ENCODE measurements around the gene TP53TG5.

The TP53TG5 gene

GRCh38 chr20:45365444-45365970 is 12.6 kb downstream of the TP53TG5 start:
- no peak overlapping the region for H3K4me3 ChIP-seq (ENCODE audit: low read depth, low read length)

GRCh38 chr20:45363611-45364492 is 14.3 kb downstream of the TP53TG5 start:
- H3K4me3 ChIP-seq (ENCODE audit: low read depth, low read length), result peak overlapping the region; percentile 80
- no peak for TF ChIP-seq CTCF (IDR thresholded peaks at IDR 0.05; ENCODE audit: low read depth, low read length)

More at GRCh38 chr20:45365444-45365970, 12.6 kb downstream of the TP53TG5 start:
- no peak for TF ChIP-seq CTCF (IDR thresholded peaks at IDR 0.05; ENCODE audit: low read depth, low read length)

- TF ChIP-seq CTCF (IDR thresholded peaks at IDR 0.05; ENCODE audit: low read depth, low read length), result peak; percentile 73
- peak within 1 kb of the TSS; percentile 80 for H3K4me3 ChIP-seq (ENCODE audit: low read depth, low read length)
These were observed 15.1 kb downstream of the TP53TG5 start, which contains the start of gene SYS1 for GRCh38 chr20:45362804-45363610. TSS of gene SYS1 (plus strand) at chr20:45363156. CDS start at chr20:45363532, 376 bp downstream.

- TF ChIP-seq CTCF (IDR thresholded peaks at IDR 0.05; ENCODE audit: low read depth, low read length), result no peak
- no peak overlapping the region for H3K4me3 ChIP-seq (ENCODE audit: low read depth, low read length)
These were observed 16.3 kb downstream of the TP53TG5 start for GRCh38 chr20:45361793-45362192.

- TF ChIP-seq CTCF (IDR thresholded peaks at IDR 0.05; ENCODE audit: low read depth, low read length), result 0 out of 2 replicates have a peak, but pooled peaks have one; percentile 3
- no peak overlapping the region for H3K4me3 ChIP-seq (ENCODE audit: low read depth, low read length)
These were observed 18.5 kb downstream of the TP53TG5 start for GRCh38 chr20:45359406-45360148.

GRCh38 chr20:45359069-45359405 is 19.1 kb downstream of the TP53TG5 start:
- H3K4me3 ChIP-seq (ENCODE audit: low read depth, low read length), result no peak overlapping the region

More at GRCh38 chr20:45359069-45359405, 19.1 kb downstream of the TP53TG5 start:
- no peak for TF ChIP-seq CTCF (IDR thresholded peaks at IDR 0.05; ENCODE audit: low read depth, low read length)
